Endothelial cell of hepatic sinusoid (primary cell): ENCODE results near the gene PCSK6.
"Not testable (repeated sequence)": the region's sequence is repeated elsewhere in the genome, so short reads cannot be mapped to it uniquely, and the experiment has no call there.

Source experiments
- in situ Hi-C: cut with HindIII; loops from 2 replicates; pipeline ENCODE4 v1.10.0; 2017; ENCODE audit warnings: low sequenced_read_pairs

Gene PCSK6

GRCh38 chr15:101464256-101464998 lies 25.1 kb downstream of the PCSK6 start:
- in situ Hi-C loops = no loop called here

DNA sequence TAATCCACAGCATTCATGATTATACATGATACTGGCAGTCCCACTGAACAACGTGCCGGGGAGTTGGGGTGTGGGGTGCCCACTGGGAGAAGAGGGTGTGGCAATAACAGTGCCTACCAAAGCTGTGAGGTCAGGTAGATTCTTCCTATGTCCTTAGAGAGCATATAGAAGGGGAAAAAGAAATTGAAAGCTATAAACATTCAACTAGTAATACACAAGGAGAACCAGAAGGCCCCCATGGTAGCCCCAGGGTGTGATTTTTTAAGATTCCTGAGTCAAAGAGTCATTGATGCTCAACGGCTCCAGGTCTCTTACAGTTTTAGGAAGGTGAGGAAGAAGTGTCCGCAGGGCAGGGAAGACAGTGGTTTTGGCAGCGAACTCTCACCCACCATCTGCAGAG lies 25.8 kb downstream of the PCSK6 start:
- in situ Hi-C loops = not testable (repeated sequence)

DNA sequence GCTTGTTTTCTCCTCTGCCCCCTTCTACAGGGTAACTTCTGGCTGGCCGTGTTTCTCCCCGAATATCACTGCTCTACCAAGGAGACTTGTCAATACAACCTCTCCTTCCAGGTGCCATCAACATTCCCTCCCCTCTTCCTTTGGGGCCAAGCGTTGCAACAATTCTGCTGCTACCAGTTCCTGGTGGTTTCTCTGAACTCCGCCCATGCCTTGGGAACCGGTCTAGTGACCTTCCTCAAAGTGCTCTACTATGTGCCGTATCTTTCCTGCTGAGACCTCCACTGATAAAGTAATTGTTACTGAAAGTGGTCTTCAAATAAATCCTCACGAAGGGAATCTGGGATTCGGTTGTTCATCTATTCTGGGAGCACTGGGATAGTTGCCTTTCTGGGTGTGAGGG lies 26.2 kb downstream of the PCSK6 start:
- in situ Hi-C loops = no loop called here

GRCh38 chr15:101461097-101461496 lies 28.4 kb downstream of the PCSK6 start:
- in situ Hi-C loops = no loop called here

DNA sequence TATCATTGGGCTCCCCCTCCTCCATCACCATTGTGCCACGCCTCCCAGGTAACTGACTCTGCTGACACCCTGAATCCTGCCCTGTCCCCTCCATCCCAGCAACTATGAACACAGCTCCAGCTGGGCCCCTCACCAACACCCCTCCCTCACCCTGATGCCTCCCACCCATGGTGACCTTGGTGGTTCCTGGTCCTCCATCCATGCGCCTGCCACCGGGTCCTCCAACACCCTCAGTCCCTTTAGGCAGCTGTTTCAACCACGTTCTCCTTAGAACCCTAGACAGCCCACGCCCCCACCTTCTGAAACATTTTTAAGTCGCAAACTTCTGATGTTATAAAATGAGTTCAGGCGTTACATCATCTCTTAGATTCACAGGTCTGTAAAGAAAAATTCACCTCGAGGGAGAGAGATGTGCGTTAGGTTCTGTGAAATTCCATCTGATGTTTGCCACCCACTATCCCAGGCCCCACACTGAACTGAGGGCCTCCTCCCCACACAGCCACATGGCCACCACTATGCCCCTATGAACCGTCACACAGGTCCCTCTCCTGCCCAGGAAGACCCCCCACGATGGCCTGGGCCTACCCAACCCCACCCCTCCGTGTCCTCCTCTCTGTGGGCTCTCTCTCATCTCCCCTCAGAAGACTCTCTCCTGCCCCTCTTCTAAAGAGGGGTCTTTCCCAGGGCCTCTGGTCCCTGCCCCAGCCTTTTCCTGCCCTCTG lies 29.8 kb downstream of the PCSK6 start:
- in situ Hi-C loops = loop anchor here (10.0 kb wide), 1 partner anchor 55 kb away; no protein-coding TSS in a partner anchor

GRCh38 chr15:101458908-101459578 lies 30.5 kb downstream of the PCSK6 start:
- in situ Hi-C loops = loop anchor here (10.0 kb wide), 1 partner anchor 56 kb away; no protein-coding TSS in a partner anchor

- in situ Hi-C loops = loop anchor here (10.0 kb wide), 1 partner anchor 56 kb away; no protein-coding TSS in a partner anchor
Measured at GRCh38 chr15:101458158-101458900, 31.2 kb downstream of the PCSK6 start.

DNA sequence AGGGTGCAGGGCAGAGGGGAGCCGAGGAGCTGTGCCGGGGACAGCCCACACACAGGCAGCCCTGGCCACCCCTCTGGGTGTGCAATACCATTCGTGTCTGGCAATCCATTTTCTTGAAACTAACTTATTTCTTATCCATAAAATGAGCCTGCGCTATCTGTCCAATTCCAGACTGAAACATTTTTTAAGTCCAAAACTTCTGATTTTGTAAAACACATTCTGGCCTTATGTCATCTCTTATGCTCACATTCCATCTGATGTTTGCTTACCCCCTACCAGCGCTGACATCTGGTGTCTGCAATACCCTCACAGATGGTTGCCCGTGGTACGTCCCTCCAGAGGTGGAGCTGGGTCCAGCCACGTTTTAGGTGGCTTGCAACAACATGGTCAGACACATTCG lies 31.8 kb downstream of the PCSK6 start:
- in situ Hi-C loops = loop anchor here (10.0 kb wide), 1 partner anchor 57 kb away; no protein-coding TSS in a partner anchor

GRCh38 chr15:101456057-101456739 lies 33.3 kb downstream of the PCSK6 start:
- in situ Hi-C loops = loop anchor here (10.0 kb wide), 1 partner anchor 59 kb away; no protein-coding TSS in a partner anchor

- in situ Hi-C loops = loop anchor here (10.0 kb wide), 1 partner anchor 59 kb away; no protein-coding TSS in a partner anchor
Measured at GRCh38 chr15:101455291-101456025, 34.0 kb downstream of the PCSK6 start.

GRCh38 chr15:101454781-101455180 lies 34.7 kb downstream of the PCSK6 start:
- in situ Hi-C loops = loop anchor here (10.0 kb wide), 1 partner anchor 60 kb away; no protein-coding TSS in a partner anchor

DNA sequence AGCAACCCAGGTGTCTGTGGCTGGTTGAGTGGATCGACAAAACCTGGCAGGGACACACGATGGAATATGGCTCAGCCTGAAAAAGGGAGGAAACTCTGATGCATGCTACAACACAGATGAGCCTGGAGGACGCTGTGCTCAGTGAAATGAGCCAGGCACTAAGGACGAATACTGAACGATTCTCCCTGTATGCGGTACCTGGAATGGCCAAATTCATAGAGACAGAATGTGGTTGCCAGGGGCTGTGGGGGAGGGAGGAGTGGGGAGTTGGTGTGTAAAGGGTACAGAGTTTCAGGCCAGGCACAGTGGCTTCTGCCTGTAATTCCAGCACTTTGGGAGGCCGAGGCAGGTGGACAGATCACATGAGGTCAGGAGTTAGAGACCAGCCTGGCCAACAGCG lies 35.1 kb downstream of the PCSK6 start:
- in situ Hi-C loops = loop anchor here (10.0 kb wide), 1 partner anchor 60 kb away; no protein-coding TSS in a partner anchor

DNA sequence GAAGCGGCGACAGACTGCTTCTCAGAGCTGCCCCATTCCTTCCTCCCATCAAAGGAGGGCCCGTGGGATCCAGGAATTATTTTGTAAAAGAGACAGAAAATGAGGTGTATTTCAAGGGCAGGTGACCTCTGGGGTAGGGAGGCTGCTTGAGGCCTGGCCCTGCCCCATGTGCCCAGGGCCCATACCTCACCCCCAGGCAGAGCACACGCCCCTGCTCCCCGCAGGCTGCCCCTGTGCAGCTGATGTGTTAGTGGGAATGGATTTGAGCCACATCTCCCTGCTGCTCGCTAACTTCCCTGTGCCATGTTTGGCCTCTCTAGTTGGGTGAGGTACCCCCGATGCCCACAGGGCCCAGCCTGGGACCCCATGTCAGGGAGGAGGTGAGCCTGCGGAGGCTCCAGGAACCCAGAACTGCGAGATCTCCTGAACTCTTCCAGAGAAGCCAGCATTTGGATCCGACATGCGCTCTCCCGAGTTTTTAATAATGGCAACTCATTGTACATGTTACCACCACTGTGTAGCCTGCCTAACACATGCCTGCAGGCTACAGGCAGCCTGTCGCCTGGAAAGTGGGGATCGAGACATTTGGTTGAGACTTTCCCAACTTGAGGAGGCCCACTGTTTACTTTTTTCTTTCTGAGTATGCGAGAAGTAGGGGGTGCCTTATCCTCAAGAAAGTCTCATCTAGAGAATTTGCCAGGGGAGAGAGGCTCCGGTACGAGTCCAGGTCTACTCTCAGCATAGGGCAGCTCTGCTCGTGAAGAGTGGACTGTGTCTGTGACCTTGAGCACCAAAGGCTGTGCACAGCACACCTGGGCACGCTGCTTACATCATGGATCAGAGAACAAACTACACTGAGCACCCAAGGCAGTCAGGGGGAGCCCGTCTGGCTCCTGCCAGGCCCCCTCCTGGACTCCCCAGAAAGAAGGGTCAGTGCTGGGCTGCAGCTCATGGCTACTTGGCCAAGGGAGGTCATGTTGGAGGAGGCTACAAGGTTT lies 36.1 kb downstream of the PCSK6 start:
- in situ Hi-C loops = loop anchor here (10.0 kb wide), 1 partner anchor 61 kb away; no protein-coding TSS in a partner anchor

DNA sequence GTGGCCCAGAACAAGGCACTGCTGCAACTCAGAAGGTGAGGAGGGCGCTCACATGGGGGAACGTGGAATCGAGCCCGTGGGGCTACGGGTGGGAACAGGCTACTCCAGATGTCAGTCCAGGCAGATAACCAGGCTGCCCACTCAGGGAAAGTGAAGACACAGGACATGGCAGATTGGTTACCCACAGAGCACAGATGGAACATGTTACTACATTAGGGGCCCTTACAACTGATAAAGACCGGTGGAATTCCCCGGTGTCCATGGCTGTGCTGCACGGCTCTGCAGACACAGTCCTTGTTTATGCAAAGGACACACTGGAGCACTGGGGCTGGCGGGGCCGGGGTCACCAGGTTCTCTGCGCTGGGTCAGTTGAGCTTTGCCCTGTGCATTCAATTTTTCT lies 36.9 kb downstream of the PCSK6 start:
- in situ Hi-C loops = loop anchor here (10.0 kb wide), 1 partner anchor 62 kb away; no protein-coding TSS in a partner anchor

- in situ Hi-C loops = loop anchor here (10.0 kb wide), 1 partner anchor 63 kb away; no protein-coding TSS in a partner anchor
Measured at GRCh38 chr15:101451846-101452245, 37.7 kb downstream of the PCSK6 start.

DNA sequence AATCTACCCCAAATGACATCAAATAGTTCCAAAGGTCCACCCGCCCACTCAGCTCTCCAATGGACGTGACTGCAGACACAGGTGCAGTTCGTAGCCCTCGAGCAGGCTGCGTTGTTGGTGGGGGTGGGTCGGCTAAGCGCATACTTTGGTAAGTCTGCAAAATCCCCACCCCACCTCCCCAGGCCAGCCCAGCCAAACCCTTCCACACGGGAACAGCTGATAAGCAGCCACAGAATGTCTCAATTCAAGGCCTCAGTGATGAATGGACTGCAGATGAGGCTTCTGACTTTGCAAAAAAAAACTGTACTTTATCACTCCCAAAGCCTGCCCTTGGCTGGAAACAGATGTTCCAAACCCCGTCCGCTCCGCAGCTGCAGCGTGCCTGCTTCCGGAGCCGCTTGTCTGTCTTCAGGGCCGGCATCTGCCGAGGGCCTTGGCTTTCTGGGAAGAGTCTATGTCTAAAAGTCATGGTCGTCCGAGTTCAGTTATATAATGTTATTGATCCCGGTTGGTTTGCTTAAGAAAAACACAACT lies 38.2 kb downstream of the PCSK6 start:
- in situ Hi-C loops = loop anchor here (10.0 kb wide), 1 partner anchor 63 kb away; no protein-coding TSS in a partner anchor
